Astrocyte (in vitro differentiated cells and primary cell): ENCODE data around the gene GRIA1. TPM values are rescaled to one million over a fixed set of nuclear protein-coding genes. Genes with fewer than 3 reads are reported as not detected.

Experiments
- DNase-seq: peaks from one replicate; pipeline ENCODE4 v3.0.0-alpha.2; 2010; ENCODE audit warnings: low read depth
- FAIRE-seq: peaks from 2 replicates; lab custom pipeline; 2011; peaks lifted over from hg19 to GRCh38; lab: Jason Lieb, UNC
- H2AFZ ChIP-seq: 2 replicates; pipeline ENCODE4 v1.6.0; 2012; ENCODE audit warnings: low read depth, low read length, inconsistent platforms
- H3K27ac ChIP-seq: 2 replicates; pipeline ENCODE4 v1.5.1; 2011; ENCODE audit warnings: low read depth, low read length, inconsistent platforms
- H3K27me3 ChIP-seq: 2 replicates; pipeline ENCODE4 v1.6.0; 2011; ENCODE audit warnings: low read length, inconsistent platforms; ENCODE audit not compliant: insufficient read depth
- H3K36me3 ChIP-seq: 2 replicates; pipeline ENCODE4 v1.5.1; 2011; ENCODE audit warnings: low read length, inconsistent platforms; ENCODE audit not compliant: insufficient read depth
- H3K4me1 ChIP-seq: 2 replicates; pipeline ENCODE4 v1.5.1; 2011; ENCODE audit warnings: low read length, inconsistent platforms; ENCODE audit not compliant: insufficient read depth
- H3K4me2 ChIP-seq: 2 replicates; pipeline ENCODE4 v1.6.0; 2012; ENCODE audit warnings: low read length, inconsistent platforms
- H3K4me3 ChIP-seq: 2 replicates; pipeline ENCODE4 v1.5.1; 2011; ENCODE audit warnings: low read depth, mild to moderate bottlenecking, low read length, inconsistent platforms; ENCODE audit not compliant: insufficient read depth
- H3K79me2 ChIP-seq: 2 replicates; pipeline ENCODE4 v1.6.0; 2012; ENCODE audit warnings: mild to moderate bottlenecking, low read length, inconsistent platforms; ENCODE audit not compliant: insufficient read depth
- H3K9ac ChIP-seq: 2 replicates; pipeline ENCODE4 v1.6.0; 2012; ENCODE audit warnings: mild to moderate bottlenecking, low read length, inconsistent platforms
- H3K9me3 ChIP-seq: 2 replicates; pipeline ENCODE4 v1.5.1; 2012; ENCODE audit warnings: low read depth, mild to moderate bottlenecking, low read length, inconsistent platforms; ENCODE audit not compliant: insufficient read depth
- H4K20me1 ChIP-seq: 2 replicates; pipeline ENCODE4 v1.6.0; 2012; ENCODE audit warnings: low read length, inconsistent platforms; ENCODE audit not compliant: insufficient read depth
- H3K27ac Mint-ChIP-seq: one replicate; pipeline ENCODE4 v1.8.0; 2021; ENCODE audit warnings: mild to moderate bottlenecking, mixed read lengths; ENCODE audit not compliant: unreplicated experiment
- H3K27me3 Mint-ChIP-seq: one replicate; pipeline ENCODE4 v1.8.0; 2021; ENCODE audit warnings: low read depth, mixed read lengths; ENCODE audit not compliant: unreplicated experiment
- H3K36me3 Mint-ChIP-seq: one replicate; pipeline ENCODE4 v1.8.0; 2021; ENCODE audit warnings: low read depth, mixed read lengths; ENCODE audit not compliant: unreplicated experiment
- H3K4me1 Mint-ChIP-seq: one replicate; pipeline ENCODE4 v1.8.0; 2021; ENCODE audit warnings: low read depth, mixed read lengths; ENCODE audit not compliant: unreplicated experiment
- H3K4me3 Mint-ChIP-seq: one replicate; pipeline ENCODE4 v1.8.0; 2021; ENCODE audit warnings: mild to moderate bottlenecking, moderate library complexity, mixed read lengths; ENCODE audit not compliant: unreplicated experiment
- H3K9me3 Mint-ChIP-seq: one replicate; pipeline ENCODE4 v1.8.0; 2021; ENCODE audit warnings: mild to moderate bottlenecking, mixed read lengths; ENCODE audit not compliant: unreplicated experiment
- EZH2 ChIP-seq: IDR thresholded peaks from 2 replicates; pipeline ENCODE4 v1.6.1; 2012; ENCODE audit warnings: mild to moderate bottlenecking, low read length, inconsistent platforms; ENCODE audit not compliant: insufficient read depth
- total RNA-seq: library from RNA; stranded (reverse); gene quantifications from 2 replicates; pipeline ENCODE4 v1.2.1, GENCODE V29; 2021
- TF ChIP-seq, protein P1 (sequence below): IDR thresholded peaks from 2 replicates; pipeline ENCODE4 v1.5.1; 2011; ENCODE audit warnings: low read depth, mild to moderate bottlenecking, inconsistent platforms, low read length, moderate library complexity; ENCODE audit not compliant: insufficient read depth

Gene GRIA1
- total RNA-seq, 1 donor from 2014 or later, result 5.4 TPM

DNA sequence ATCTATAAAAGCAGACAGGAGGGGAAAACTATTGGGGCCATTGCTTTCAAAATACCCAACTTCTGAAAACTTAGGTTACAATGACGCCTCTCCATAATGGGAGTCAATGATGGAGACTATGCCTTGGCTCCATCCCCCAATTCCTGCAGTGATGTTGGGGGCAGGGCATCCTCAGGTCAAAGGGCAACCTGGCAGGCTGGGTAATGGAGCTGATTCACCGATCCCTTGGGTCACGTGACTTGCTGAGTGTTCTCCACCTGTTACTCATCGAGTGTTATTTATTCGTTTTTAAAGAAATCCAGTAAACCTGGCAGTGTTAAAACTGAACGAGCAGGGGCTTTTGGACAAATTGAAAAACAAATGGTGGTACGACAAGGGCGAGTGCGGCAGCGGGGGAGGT, 303.9 kb downstream of the GRIA1 start:
- Mint-ChIP-seq H3K27ac (no peak overlapping the region), H3K4me3 (no peak overlapping the region), H3K9me3 (no peaks in the 10 kb centered on the region), H3K36me3 (no peaks in the 10 kb centered on the region), H3K4me1 (peaks cover 5% of the 10 kb centered on the region), H3K27me3 (no peaks in the 10 kb centered on the region)
- H3K9ac ChIP-seq, result no peak overlapping the region
- DNase-seq (no peak), FAIRE-seq (no peak)
- H3K4me3 ChIP-seq, result no peak overlapping the region
- no peaks in the 10 kb centered on the region for H4K20me1 ChIP-seq
- H3K4me1 ChIP-seq, result no peaks in the 10 kb centered on the region
- H2AFZ ChIP-seq, result no peak overlapping the region
- no peak overlapping the region for H3K4me2 ChIP-seq
- no peaks in the 10 kb centered on the region for H3K27me3 ChIP-seq
- H3K9me3 ChIP-seq, result no peaks in the 10 kb centered on the region
- H3K27ac ChIP-seq, result no peak overlapping the region
- no peak for TF ChIP-seq EZH2
- TF ChIP-seq, protein P1, sequence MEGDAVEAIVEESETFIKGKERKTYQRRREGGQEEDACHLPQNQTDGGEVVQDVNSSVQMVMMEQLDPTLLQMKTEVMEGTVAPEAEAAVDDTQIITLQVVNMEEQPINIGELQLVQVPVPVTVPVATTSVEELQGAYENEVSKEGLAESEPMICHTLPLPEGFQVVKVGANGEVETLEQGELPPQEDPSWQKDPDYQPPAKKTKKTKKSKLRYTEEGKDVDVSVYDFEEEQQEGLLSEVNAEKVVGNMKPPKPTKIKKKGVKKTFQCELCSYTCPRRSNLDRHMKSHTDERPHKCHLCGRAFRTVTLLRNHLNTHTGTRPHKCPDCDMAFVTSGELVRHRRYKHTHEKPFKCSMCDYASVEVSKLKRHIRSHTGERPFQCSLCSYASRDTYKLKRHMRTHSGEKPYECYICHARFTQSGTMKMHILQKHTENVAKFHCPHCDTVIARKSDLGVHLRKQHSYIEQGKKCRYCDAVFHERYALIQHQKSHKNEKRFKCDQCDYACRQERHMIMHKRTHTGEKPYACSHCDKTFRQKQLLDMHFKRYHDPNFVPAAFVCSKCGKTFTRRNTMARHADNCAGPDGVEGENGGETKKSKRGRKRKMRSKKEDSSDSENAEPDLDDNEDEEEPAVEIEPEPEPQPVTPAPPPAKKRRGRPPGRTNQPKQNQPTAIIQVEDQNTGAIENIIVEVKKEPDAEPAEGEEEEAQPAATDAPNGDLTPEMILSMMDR, result no peak
- H3K79me2 ChIP-seq, result no peaks in the 10 kb centered on the region
- no peaks in the 10 kb centered on the region for H3K36me3 ChIP-seq

DNA sequence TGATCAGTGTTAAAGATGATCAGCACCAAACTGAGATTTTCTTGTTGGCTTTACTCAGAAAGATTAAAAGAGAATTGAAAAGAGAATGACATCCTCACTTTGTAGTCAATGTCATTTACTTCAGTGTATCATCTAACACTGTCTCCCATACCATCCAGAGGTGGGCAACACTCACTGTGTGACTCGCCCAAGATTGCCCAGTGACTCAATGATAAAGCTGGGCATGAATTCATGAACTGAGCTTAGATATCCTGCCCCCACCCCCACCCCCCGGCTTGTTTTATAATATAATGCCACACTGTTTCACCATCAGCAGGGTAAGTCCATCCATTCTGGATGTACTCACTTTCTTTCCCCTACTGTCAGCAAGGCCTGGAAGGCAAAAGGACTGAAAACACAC, 306.1 kb downstream of the GRIA1 start:
- H3K9ac ChIP-seq, result no peak overlapping the region
- Mint-ChIP-seq H3K4me3 (no peak overlapping the region), H3K36me3 (no peaks in the 10 kb centered on the region), H3K9me3 (no peaks in the 10 kb centered on the region), H3K27ac (no peak overlapping the region), H3K27me3 (no peaks in the 10 kb centered on the region), H3K4me1 (peaks cover 5% of the 10 kb centered on the region)
- H3K27me3 ChIP-seq, result no peaks in the 10 kb centered on the region
- no peak overlapping the region for H3K4me3 ChIP-seq
- TF ChIP-seq, protein P1, result no peak
- TF ChIP-seq EZH2, result no peak
- H3K27ac ChIP-seq, result no peak overlapping the region
- no peak overlapping the region for H3K4me2 ChIP-seq
- H3K36me3 ChIP-seq, result no peaks in the 10 kb centered on the region
- H3K9me3 ChIP-seq, result no peaks in the 10 kb centered on the region
- no peaks in the 10 kb centered on the region for H3K79me2 ChIP-seq
- FAIRE-seq, result no peak
- no peaks in the 10 kb centered on the region for H3K4me1 ChIP-seq
- no peak overlapping the region for H2AFZ ChIP-seq
- no peak for DNase-seq
- no peaks in the 10 kb centered on the region for H4K20me1 ChIP-seq

- Histone ChIP-seq H3K27me3 (no peaks in the 10 kb centered on the region), H3K4me3 (no peak overlapping the region), H3K9ac (no peak overlapping the region), H3K27ac (no peak overlapping the region), H3K9me3 (no peaks in the 10 kb centered on the region), H3K36me3 (no peaks in the 10 kb centered on the region), H2AFZ (no peak overlapping the region), H3K4me1 (no peaks in the 10 kb centered on the region), H3K79me2 (no peaks in the 10 kb centered on the region), H3K4me2 (no peak overlapping the region), H4K20me1 (no peaks in the 10 kb centered on the region)
- TF ChIP-seq, protein P1, result no peak
- H3K4me3 Mint-ChIP-seq, result no peak overlapping the region
- no peak for DNase-seq
- FAIRE-seq, result no peak
- no peak overlapping the region for H3K27ac Mint-ChIP-seq
- H3K9me3 Mint-ChIP-seq, result no peaks in the 10 kb centered on the region
- H3K36me3 Mint-ChIP-seq, result no peaks in the 10 kb centered on the region
- peaks cover 5% of the 10 kb centered on the region for H3K4me1 Mint-ChIP-seq
- no peaks in the 10 kb centered on the region for H3K27me3 Mint-ChIP-seq
These were observed 307.0 kb downstream of the GRIA1 start for GRCh38 chr5:153797484-153797883.
